ENCODE measurements around the gene CHML.

Gene CHML

GRCh38 chr1:241677201-241677600 is 37.0 kb upstream of the CHML start:
- TF ChIP-seq CTCF (IDR thresholded peaks at IDR 0.05) = no peak

- TF ChIP-seq CTCF (IDR thresholded peaks at IDR 0.05) = no peak
Measured at GRCh38 chr1:241675983-241676382, 35.8 kb upstream of the CHML start.

- no peak for TF ChIP-seq CTCF (IDR thresholded peaks at IDR 0.05)
Measured at GRCh38 chr1:241674805-241675384, 34.7 kb upstream of the CHML start.

GRCh38 chr1:241672301-241672700 is 32.1 kb upstream of the CHML start:
- no peak for TF ChIP-seq CTCF (IDR thresholded peaks at IDR 0.05)

GRCh38 chr1:241666419-241666818 is 26.2 kb upstream of the CHML start:
- TF ChIP-seq CTCF (IDR thresholded peaks at IDR 0.05) = no peak

GRCh38 chr1:241660424-241660972 is 20.3 kb upstream of the CHML start:
- no peak for TF ChIP-seq CTCF (IDR thresholded peaks at IDR 0.05)

- TF ChIP-seq CTCF (IDR thresholded peaks at IDR 0.05) = no peak
Measured at GRCh38 chr1:241658081-241658793, 18.1 kb upstream of the CHML start.

Data from LNCAP (cell line).